ENCODE results near the gene NPTXR.
A peak's percentile ranks its signal among the peaks of the same experiment; 100 is the strongest.

Gene NPTXR

GRCh38 chr22:38869663-38870062, 25.8 kb upstream of the NPTXR start:
- FAIRE-seq (no peak), DNase-seq (ENCODE audit: insufficient read length, low spot score) (no peak)

- DNase-seq (ENCODE audit: insufficient read length, low spot score), result peak; percentile 97
- FAIRE-seq, result peak; percentile 90
These were observed 25.1 kb upstream of the NPTXR start for GRCh38 chr22:38868886-38869381.

GRCh38 chr22:38868286-38868721, 24.5 kb upstream of the NPTXR start:
- no peak for DNase-seq (ENCODE audit: insufficient read length, low spot score)
- no peak for FAIRE-seq

GRCh38 chr22:38867471-38868285, 23.9 kb upstream of the NPTXR start:
- no peak for FAIRE-seq
- no peak for DNase-seq (ENCODE audit: insufficient read length, low spot score)

- FAIRE-seq, result no peak
- DNase-seq (ENCODE audit: insufficient read length, low spot score), result no peak
These were observed 23.3 kb upstream of the NPTXR start for GRCh38 chr22:38867124-38867455.

- FAIRE-seq (no peak), DNase-seq (ENCODE audit: insufficient read length, low spot score) (no peak)
These were observed 22.7 kb upstream of the NPTXR start for GRCh38 chr22:38866399-38867123.

- DNase-seq (ENCODE audit: insufficient read length, low spot score), result no peak
- FAIRE-seq, result no peak
These were observed 22.2 kb upstream of the NPTXR start for GRCh38 chr22:38866024-38866398.

- FAIRE-seq, result no peak
These were observed 21.6 kb upstream of the NPTXR start for GRCh38 chr22:38865201-38866023.

GRCh38 chr22:38864361-38865191, 20.7 kb upstream of the NPTXR start:
- DNase-seq (ENCODE audit: insufficient read length, low spot score) (no peak), FAIRE-seq (no peak)

More at GRCh38 chr22:38865201-38866023, 21.6 kb upstream of the NPTXR start:
- no peak for DNase-seq (ENCODE audit: insufficient read length, low spot score)

GRCh38 chr22:38863531-38864131, 19.8 kb upstream of the NPTXR start:
- DNase-seq (ENCODE audit: insufficient read length, low spot score) (no peak), FAIRE-seq (no peak)

- FAIRE-seq (no peak), DNase-seq (ENCODE audit: insufficient read length, low spot score) (no peak)
These were observed 18.8 kb upstream of the NPTXR start for GRCh38 chr22:38862375-38863329.

GRCh38 chr22:38861927-38862326, 18.1 kb upstream of the NPTXR start:
- FAIRE-seq (no peak), DNase-seq (ENCODE audit: insufficient read length, low spot score) (no peak)

- FAIRE-seq, result no peak
These were observed 17.5 kb upstream of the NPTXR start for GRCh38 chr22:38861170-38861876.

GRCh38 chr22:38860283-38861169, 16.7 kb upstream of the NPTXR start:
- no peak for FAIRE-seq
- DNase-seq (ENCODE audit: insufficient read length, low spot score), result no peak

More at GRCh38 chr22:38861170-38861876, 17.5 kb upstream of the NPTXR start:
- DNase-seq (ENCODE audit: insufficient read length, low spot score), result no peak

GRCh38 chr22:38859581-38860282, 15.9 kb upstream of the NPTXR start:
- DNase-seq (ENCODE audit: insufficient read length, low spot score) (no peak), FAIRE-seq (no peak)

- DNase-seq (ENCODE audit: insufficient read length, low spot score) (no peak), FAIRE-seq (no peak)
These were observed 14.7 kb upstream of the NPTXR start for GRCh38 chr22:38858492-38858891.
